Keratinocyte (primary cell): Measurements from ENCODE around the gene PLA2G2D. TPM values are rescaled to one million over a fixed set of nuclear protein-coding genes. Genes with fewer than 3 reads are reported as not detected.

Experiments used
- DNase-seq: peaks from one replicate; pipeline ENCODE4 v3.0.0-alpha.2; 2011; ENCODE audit warnings: low read depth, missing footprints, low spot score
- FAIRE-seq: peaks from 2 replicates; lab custom pipeline; 2011; peaks lifted over from hg19 to GRCh38; lab: Jason Lieb, UNC
- H2AFZ ChIP-seq: 2 replicates; pipeline ENCODE4 v1.6.0; 2012; ENCODE audit warnings: low read length, control low read depth, inconsistent platforms; ENCODE audit not compliant: control insufficient read depth
- H3K27ac ChIP-seq: 2 replicates; pipeline ENCODE4 v1.5.1; 2011; ENCODE audit warnings: low read length; ENCODE audit not compliant: control insufficient read depth, insufficient read depth
- H3K27me3 ChIP-seq: 3 replicates; pipeline ENCODE4 v1.6.0; 2011; ENCODE audit warnings: low read length; ENCODE audit not compliant: control insufficient read depth, insufficient read depth; ENCODE audit errors: extremely low read depth
- H3K36me3 ChIP-seq, 2 experiments: 2 replicates in 1 of 2; 3 replicates in 1 of 2; pipeline ENCODE4 v1.5.1; 2011; ENCODE audit warnings: low read length in 2 of 2, mild to moderate bottlenecking in 1 of 2; ENCODE audit not compliant: control insufficient read depth in 2 of 2, insufficient read depth in 2 of 2; ENCODE audit errors: extremely low read depth in 1 of 2
- H3K4me1 ChIP-seq: 3 replicates; pipeline ENCODE4 v1.5.1; 2011; ENCODE audit warnings: low read length; ENCODE audit not compliant: control insufficient read depth, insufficient read depth; ENCODE audit errors: extremely low read depth
- H3K4me2 ChIP-seq: 3 replicates; pipeline ENCODE4 v1.6.0; 2011; ENCODE audit warnings: low read depth, low read length; ENCODE audit not compliant: control insufficient read depth, insufficient read depth; ENCODE audit errors: extremely low read depth
- H3K4me3 ChIP-seq, 3 experiments: fragments of 200-600 bp in 1 of 3; sonication (generic) in 1 of 3; 2 replicates in 2 of 3; 3 replicates in 1 of 3; pipeline ENCODE4 v1.5.1; 2011 to 2016; ENCODE audit warnings: low read length in 3 of 3, mild to moderate bottlenecking in 3 of 3, control low read depth in 2 of 3, inconsistent platforms in 1 of 3, low read depth in 1 of 3, mixed read lengths in 1 of 3, mixed run types in 1 of 3, moderate library complexity in 1 of 3; ENCODE audit not compliant: control insufficient read depth in 2 of 3, insufficient read depth in 2 of 3; ENCODE audit errors: extremely low read depth in 1 of 3
- H3K79me2 ChIP-seq: 2 replicates; pipeline ENCODE4 v1.6.0; 2012; ENCODE audit warnings: low read length; ENCODE audit not compliant: control insufficient read depth, insufficient read depth
- H3K9ac ChIP-seq: 3 replicates; pipeline ENCODE4 v1.6.0; 2011; ENCODE audit warnings: low read length; ENCODE audit not compliant: control insufficient read depth, insufficient read depth; ENCODE audit errors: extremely low read depth
- H3K9me1 ChIP-seq: 3 replicates; pipeline ENCODE4 v1.6.0; 2011; ENCODE audit warnings: low read length; ENCODE audit not compliant: control insufficient read depth, insufficient read depth; ENCODE audit errors: extremely low read depth
- H3K9me3 ChIP-seq: 2 replicates; pipeline ENCODE4 v1.5.1; 2012; ENCODE audit warnings: low read depth, low read length; ENCODE audit not compliant: control insufficient read depth
- H4K20me1 ChIP-seq: 3 replicates; pipeline ENCODE4 v1.6.0; 2011; ENCODE audit warnings: low read length; ENCODE audit not compliant: control insufficient read depth, insufficient read depth; ENCODE audit errors: extremely low read depth
- CTCF ChIP-seq, 3 experiments: IDR thresholded peaks in 1 of 3; conservative IDR thresholded peaks in 1 of 3; optimal IDR thresholded peaks in 1 of 3; 2 replicates in 2 of 3; 3 replicates in 1 of 3; pipeline versions ENCODE3 to v1.5.1; 2011; ENCODE audit warnings: low read length in 3 of 3, mild to moderate bottlenecking in 3 of 3, moderate library complexity in 2 of 3, control low read depth in 1 of 3, inconsistent platforms in 1 of 3; ENCODE audit not compliant: insufficient read depth in 2 of 3; ENCODE audit errors: extremely low read depth in 1 of 3
- EZH2 ChIP-seq: IDR thresholded peaks from one replicate; pipeline ENCODE4 v1.6.1; 2012; ENCODE audit warnings: inconsistent platforms, mild to moderate bottlenecking, low read length, moderate library complexity
- dilution Hi-C: fragments of 300-500 bp; cut with MboI; formaldehyde crosslinking; loops from one replicate; pipeline ENCODE4 v1.7.0; 2020; ENCODE audit warnings: low sequenced_read_pairs; ENCODE audit not compliant: extremely low pct_ligation_motif_present
- polyA plus RNA-seq, 5 experiments: library from polyadenylated mRNA; depleted of rRNA in 3 of 5; stranded (reverse) in 3 of 5; stranded (forward) in 1 of 5; unstranded in 1 of 5; fragments of >200 nt; gene quantifications; 1 replicate in 1 of 5; 2 replicates in 3 of 5; 3 replicates in 1 of 5; pipeline versions ENCODE4 v1.2.1 to v1.2.3, GENCODE V29; 2011 to 2012; ENCODE audit warnings: missing spikeins in 2 of 5, low read depth in 1 of 5, low replicate concordance in 1 of 5

The PLA2G2D gene
- polyA plus RNA-seq, 1 donor (not counting 4 experiments of a cell fraction or from before 2014, with no cell fraction given): not detected

- H2AFZ ChIP-seq: no peak overlapping the region
- dilution Hi-C loops: no loop called here
- no peaks in the 10 kb centered on the region for H3K4me1 ChIP-seq
- H3K9ac ChIP-seq: no peak overlapping the region
- TF ChIP-seq CTCF (optimal IDR thresholded peaks at IDR 0.05 in 1 of 3, IDR thresholded peaks at IDR 0.05 in 1 of 3, conservative IDR thresholded peaks at IDR 0.05 in 1 of 3; ENCODE audit: extremely low read depth in 1 of 3, insufficient read depth in 2 of 3, low read length in 3 of 3) (no peak), EZH2 (no peak)
- no peak for FAIRE-seq
- H3K79me2 ChIP-seq: no peaks in the 10 kb centered on the region
- no peak for DNase-seq
- H3K27ac ChIP-seq: no peak overlapping the region
- H4K20me1 ChIP-seq: no peaks in the 10 kb centered on the region
- H3K9me1 ChIP-seq: no peaks in the 10 kb centered on the region
- H3K9me3 ChIP-seq: no peaks in the 10 kb centered on the region
- H3K27me3 ChIP-seq: peaks cover 36% of the 10 kb centered on the region
- H3K4me3 ChIP-seq: no peak overlapping the region
- no peak overlapping the region for H3K4me2 ChIP-seq
- no peaks in the 10 kb centered on the region for H3K36me3 ChIP-seq
Measured at GRCh38 chr1:20080441-20081352, 38.6 kb downstream of the PLA2G2D start.

GRCh38 chr1:20079661-20080305 lies 39.6 kb downstream of the PLA2G2D start:
- dilution Hi-C loops: no loop called here
- FAIRE-seq: no peak
- TF ChIP-seq EZH2 (no peak), CTCF (optimal IDR thresholded peaks at IDR 0.05 in 1 of 3, IDR thresholded peaks at IDR 0.05 in 1 of 3, conservative IDR thresholded peaks at IDR 0.05 in 1 of 3; ENCODE audit: extremely low read depth in 1 of 3, insufficient read depth in 2 of 3, low read length in 3 of 3) (no peak)
- Histone ChIP-seq H3K27me3 (peaks cover 39% of the 10 kb centered on the region), H3K36me3 (no peaks in the 10 kb centered on the region), H3K79me2 (no peaks in the 10 kb centered on the region), H3K9ac (no peak overlapping the region), H3K9me1 (no peaks in the 10 kb centered on the region), H3K9me3 (no peaks in the 10 kb centered on the region), H4K20me1 (no peaks in the 10 kb centered on the region), H3K4me1 (no peaks in the 10 kb centered on the region), H3K4me3 (no peak overlapping the region), H3K27ac (no peak overlapping the region), H2AFZ (no peak overlapping the region), H3K4me2 (no peak overlapping the region)
- no peak for DNase-seq
